PC-3 (cell line): ENCODE data around the gene TPST2. TPM values are rescaled to one million over a fixed set of nuclear protein-coding genes. Genes with fewer than 3 reads are reported as not detected.

Experiments used
- ATAC-seq: fragments of 200-7000 bp; cut with Tn5 transposase; 2 replicates; pipeline ENCODE4 v1.9.1; 2020; ENCODE audit warnings: mild to moderate bottlenecking, moderate library complexity
- BruUV-seq: library from RNA; stranded (reverse); fragments of 400-500 nt; replicated peaks from 2 replicates; lab custom pipeline; 2021; lab: Mats Ljungman, UMichigan
- CTCF ChIA-PET: fragments of 300-600 bp; sonication (Branson Sonifier 250); formaldehyde crosslinking; loops from one replicate; lab custom pipeline; 2022; ENCODE audit warnings: antibody characterized with exemption; lab: Charles Lee
- POLR2A ChIA-PET: fragments of 300-600 bp; sonication (Branson Sonifier 250); formaldehyde crosslinking; loops from one replicate; lab custom pipeline; 2022; ENCODE audit warnings: antibody characterized with exemption; ENCODE audit not compliant: unreplicated experiment; lab: Charles Lee
- DNase-seq: peaks from one replicate; pipeline ENCODE4 v3.0.0-alpha.2; 2015
- H2AFZ ChIP-seq: fragments of 300-600 bp; sonication (generic); 2 replicates; pipeline ENCODE4 v1.6.0; 2016; ENCODE audit warnings: antibody characterized with exemption, low read length
- H3F3A ChIP-seq: fragments of 300-600 bp; sonication (generic); one replicate; pipeline ENCODE4 v1.6.0; 2017; ENCODE audit warnings: antibody characterized with exemption, low read length, control low read depth, mild to moderate bottlenecking; ENCODE audit not compliant: unreplicated experiment
- H3K27ac ChIP-seq: fragments of 300-600 bp; sonication (generic); 2 replicates; pipeline ENCODE4 v1.5.1; 2016; ENCODE audit warnings: mild to moderate bottlenecking, low read length
- H3K27me3 ChIP-seq: fragments of 300-600 bp; sonication (generic); 2 replicates; pipeline ENCODE4 v1.6.1; 2016; ENCODE audit warnings: low read length, mixed read lengths
- H3K36me3 ChIP-seq: fragments of 300-600 bp; sonication (generic); 2 replicates; pipeline ENCODE4 v1.6.1; 2016; ENCODE audit warnings: low read depth, mixed run types, low read length, mixed read lengths
- H3K4me1 ChIP-seq: fragments of 300-600 bp; sonication (generic); 2 replicates; pipeline ENCODE4 v1.5.1; 2016; ENCODE audit warnings: low read length; ENCODE audit not compliant: insufficient read depth
- H3K4me2 ChIP-seq: fragments of 300-600 bp; sonication (generic); 2 replicates; pipeline ENCODE4 v1.6.0; 2016; ENCODE audit warnings: low read length
- H3K4me3 ChIP-seq: fragments of 300-600 bp; sonication (generic); 2 replicates; pipeline ENCODE4 v1.5.1; 2016; ENCODE audit warnings: mild to moderate bottlenecking, low read length, mixed read lengths
- H3K79me2 ChIP-seq: fragments of 300-600 bp; sonication (generic); 2 replicates; pipeline ENCODE4 v1.6.1; 2017; ENCODE audit warnings: low read length, mixed read lengths
- H3K9ac ChIP-seq: fragments of 300-600 bp; sonication (generic); 2 replicates; pipeline ENCODE4 v1.6.0; 2016; ENCODE audit warnings: mild to moderate bottlenecking, low read length
- H3K9me2 ChIP-seq: fragments of 300-600 bp; sonication (generic); replicated peaks from 2 replicates; pipeline ENCODE4 v1.6.1; 2016; ENCODE audit warnings: mixed run types, low read length, mixed read lengths
- H3K9me3 ChIP-seq: fragments of 300-600 bp; sonication (generic); 2 replicates; pipeline ENCODE4 v1.6.1; 2016; ENCODE audit warnings: low read length, mixed read lengths
- H4K20me1 ChIP-seq: fragments of 300-600 bp; sonication (generic); 2 replicates; pipeline ENCODE4 v1.6.1; 2016; ENCODE audit warnings: low read length, mixed read lengths
- CTCF ChIP-seq: fragments of 300-600 bp; sonication (generic); conservative IDR thresholded peaks from 2 replicates; pipeline ENCODE4 v1.5.1; 2017; ENCODE audit warnings: antibody characterized with exemption, low read depth, mild to moderate bottlenecking, low read length
- EZH2 ChIP-seq: fragments of 300-600 bp; sonication (generic); IDR thresholded peaks from one replicate; pipeline ENCODE4 v1.6.1; 2017; ENCODE audit warnings: antibody characterized with exemption, mild to moderate bottlenecking, low read length; ENCODE audit not compliant: unreplicated experiment
- EZH2phosphoT487 ChIP-seq: fragments of 300-600 bp; sonication (generic); IDR thresholded peaks from 2 replicates; pipeline ENCODE4 v1.6.1; 2018; ENCODE audit warnings: mild to moderate bottlenecking, antibody characterized with exemption, low read length, borderline replicate concordance
- intact Hi-C: fragments of 100-400 bp; cut with micrococcal nuclease; formaldehyde crosslinking; loops from 2 replicates; pipeline ENCODE4 v1.9.0; 2023
- total RNA-seq: library from RNA; depleted of rRNA; stranded (reverse); fragments of >200 nt; gene quantifications from 2 replicates; pipeline ENCODE4 v1.2.3, GENCODE V29; 2014

TPST2 gene
- total RNA-seq, 1 experiment from 2014 or later = 8.1 TPM

- no peaks in the 10 kb centered on the region for H4K20me1 ChIP-seq
- no peak for DNase-seq
- POLR2A ChIA-PET = no interaction called here
- H3K9ac ChIP-seq = no peak overlapping the region
- ATAC-seq = no peak
- no peaks in the 10 kb centered on the region for H3K9me3 ChIP-seq
- H3K4me1 ChIP-seq = no peaks in the 10 kb centered on the region
- no peaks in the 10 kb centered on the region for H3K36me3 ChIP-seq
- H3K27ac ChIP-seq = no peak overlapping the region
- H3F3A ChIP-seq = no peaks in the 10 kb centered on the region
- H3K27me3 ChIP-seq = no peaks in the 10 kb centered on the region
- no peaks in the 10 kb centered on the region for H3K79me2 ChIP-seq
- H3K4me2 ChIP-seq = no peak overlapping the region
- CTCF ChIA-PET = no interaction called here
- H3K9me2 ChIP-seq = no peaks in the 10 kb centered on the region
- BruUV-seq = no TSS peak
- H2AFZ ChIP-seq = no peak overlapping the region
- TF ChIP-seq EZH2phosphoT487 = no peak
- TF ChIP-seq CTCF = no peak
- TF ChIP-seq EZH2 = no peak
- intact Hi-C loops = no loop called here
- H3K4me3 ChIP-seq = no peak overlapping the region
Measured at GRCh38 chr22:26551568-26551967, 38.4 kb downstream of the TPST2 start.

- H4K20me1 ChIP-seq = no peaks in the 10 kb centered on the region
- CTCF ChIA-PET = no interaction called here
- H3F3A ChIP-seq = no peaks in the 10 kb centered on the region
- H3K9ac ChIP-seq = no peak overlapping the region
- DNase-seq = peak; percentile 3
- no TSS peak for BruUV-seq
- TF ChIP-seq EZH2 (no peak), EZH2phosphoT487 (no peak), CTCF (no peak)
- POLR2A ChIA-PET = no interaction called here
- H3K4me1 ChIP-seq = no peaks in the 10 kb centered on the region
- no peak overlapping the region for H3K4me3 ChIP-seq
- H2AFZ ChIP-seq = no peak overlapping the region
- no peaks in the 10 kb centered on the region for H3K9me3 ChIP-seq
- no peak for ATAC-seq
- H3K27me3 ChIP-seq = no peaks in the 10 kb centered on the region
- H3K79me2 ChIP-seq = no peaks in the 10 kb centered on the region
- intact Hi-C loops = no loop called here
- H3K9me2 ChIP-seq = no peaks in the 10 kb centered on the region
- H3K4me2 ChIP-seq = no peak overlapping the region
- no peaks in the 10 kb centered on the region for H3K36me3 ChIP-seq
- H3K27ac ChIP-seq = no peak overlapping the region
Measured at GRCh38 chr22:26550498-26551033, 39.4 kb downstream of the TPST2 start.

- H2AFZ ChIP-seq = no peak overlapping the region
- no peak for ATAC-seq
Measured at GRCh38 chr22:26549902-26550497, 39.9 kb downstream of the TPST2 start.

More at GRCh38 chr22:26549902-26550497, 39.9 kb downstream of the TPST2 start:
- POLR2A ChIA-PET = no interaction called here
- Histone ChIP-seq H3K4me1 (no peaks in the 10 kb centered on the region), H4K20me1 (no peaks in the 10 kb centered on the region), H3K27ac (no peak overlapping the region), H3K27me3 (no peaks in the 10 kb centered on the region), H3K9ac (no peak overlapping the region), H3K4me3 (no peak overlapping the region), H3K9me3 (no peaks in the 10 kb centered on the region), H3K9me2 (no peaks in the 10 kb centered on the region), H3K4me2 (no peak overlapping the region), H3K79me2 (no peaks in the 10 kb centered on the region), H3K36me3 (no peaks in the 10 kb centered on the region), H3F3A (no peaks in the 10 kb centered on the region)
- intact Hi-C loops = no loop called here
- TF ChIP-seq EZH2 (no peak), EZH2phosphoT487 (no peak), CTCF (no peak)
- no peak for DNase-seq
- CTCF ChIA-PET = no interaction called here
- no TSS peak for BruUV-seq
